Measurements from ENCODE around the gene TECPR1.
A peak's percentile ranks its signal among the peaks of the same experiment; 100 is the strongest.

The TECPR1 gene

DNA sequence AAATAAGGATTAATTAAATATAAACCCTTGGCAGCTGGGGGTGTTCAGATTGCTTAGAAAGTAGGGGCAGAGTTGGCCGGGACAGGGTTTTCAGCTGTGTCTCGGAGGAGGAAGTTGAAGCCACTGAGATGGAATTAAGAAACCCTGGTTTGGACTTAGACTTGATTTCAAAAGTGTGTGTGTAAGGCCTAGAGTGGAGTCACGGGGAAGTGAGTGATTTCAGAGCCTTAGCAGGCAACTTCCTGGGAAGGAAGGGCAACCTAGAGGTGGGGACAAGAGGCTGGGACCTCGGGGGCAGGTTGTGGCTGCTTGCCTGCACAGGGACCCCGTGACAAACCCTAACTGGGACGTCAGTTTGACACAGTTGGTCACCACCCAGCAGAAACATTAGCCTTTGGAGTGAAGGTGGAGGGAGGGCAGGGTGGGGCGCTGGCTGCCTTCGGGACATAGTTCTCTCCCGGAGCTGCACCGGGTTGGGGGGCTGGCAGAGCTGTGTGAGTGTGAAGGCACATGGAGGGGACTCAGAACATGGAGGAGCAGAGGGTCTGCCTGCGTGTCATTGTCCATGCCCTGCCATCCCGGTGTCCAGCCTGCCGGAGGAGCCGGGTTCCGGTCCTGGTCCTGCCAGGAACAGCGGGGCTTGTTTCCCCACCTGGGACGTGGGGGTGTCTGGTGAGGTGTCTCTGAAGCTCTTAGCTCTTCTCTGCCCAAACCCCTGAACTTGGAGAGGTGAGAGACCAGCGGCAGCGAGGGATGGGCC lies 31.3 kb upstream of the TECPR1 start:
- peak overlapping the region; percentile 93 for H3K4me3 ChIP-seq (ENCODE audit: low read depth, low read length)
- no peak for DNase-seq (ENCODE audit: low read depth)
- TF ChIP-seq, protein P1, sequence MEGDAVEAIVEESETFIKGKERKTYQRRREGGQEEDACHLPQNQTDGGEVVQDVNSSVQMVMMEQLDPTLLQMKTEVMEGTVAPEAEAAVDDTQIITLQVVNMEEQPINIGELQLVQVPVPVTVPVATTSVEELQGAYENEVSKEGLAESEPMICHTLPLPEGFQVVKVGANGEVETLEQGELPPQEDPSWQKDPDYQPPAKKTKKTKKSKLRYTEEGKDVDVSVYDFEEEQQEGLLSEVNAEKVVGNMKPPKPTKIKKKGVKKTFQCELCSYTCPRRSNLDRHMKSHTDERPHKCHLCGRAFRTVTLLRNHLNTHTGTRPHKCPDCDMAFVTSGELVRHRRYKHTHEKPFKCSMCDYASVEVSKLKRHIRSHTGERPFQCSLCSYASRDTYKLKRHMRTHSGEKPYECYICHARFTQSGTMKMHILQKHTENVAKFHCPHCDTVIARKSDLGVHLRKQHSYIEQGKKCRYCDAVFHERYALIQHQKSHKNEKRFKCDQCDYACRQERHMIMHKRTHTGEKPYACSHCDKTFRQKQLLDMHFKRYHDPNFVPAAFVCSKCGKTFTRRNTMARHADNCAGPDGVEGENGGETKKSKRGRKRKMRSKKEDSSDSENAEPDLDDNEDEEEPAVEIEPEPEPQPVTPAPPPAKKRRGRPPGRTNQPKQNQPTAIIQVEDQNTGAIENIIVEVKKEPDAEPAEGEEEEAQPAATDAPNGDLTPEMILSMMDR (IDR thresholded peaks at IDR 0.05; ENCODE audit: control insufficient read depth, extremely low read depth, insufficient read depth), result no peak

DNA sequence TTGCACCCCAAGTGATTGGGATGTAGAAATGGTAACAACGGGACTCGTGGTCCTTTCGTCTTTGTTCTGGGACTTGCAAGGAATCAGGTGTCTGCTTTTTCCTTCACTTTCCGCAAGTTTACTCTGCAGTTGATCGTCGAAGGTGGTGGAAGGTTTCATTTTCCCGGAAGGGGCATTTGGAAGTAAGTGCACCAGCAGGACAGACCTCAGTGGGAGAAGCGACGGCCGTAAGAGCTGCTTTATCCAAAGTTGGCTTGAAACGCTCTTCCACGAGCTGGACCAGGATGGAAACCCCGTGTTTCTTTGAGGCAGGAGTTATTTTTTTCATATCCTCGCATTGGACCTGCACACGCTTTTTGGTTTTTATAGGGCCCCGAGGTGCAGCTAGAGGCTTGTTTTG lies 30.7 kb upstream of the TECPR1 start:
- TF ChIP-seq, protein P1 (IDR thresholded peaks at IDR 0.05; ENCODE audit: control insufficient read depth, extremely low read depth, insufficient read depth), result no peak
- DNase-seq (ENCODE audit: low read depth), result no peak
- peak overlapping the region; percentile 93 for H3K4me3 ChIP-seq (ENCODE audit: low read depth, low read length)

DNA sequence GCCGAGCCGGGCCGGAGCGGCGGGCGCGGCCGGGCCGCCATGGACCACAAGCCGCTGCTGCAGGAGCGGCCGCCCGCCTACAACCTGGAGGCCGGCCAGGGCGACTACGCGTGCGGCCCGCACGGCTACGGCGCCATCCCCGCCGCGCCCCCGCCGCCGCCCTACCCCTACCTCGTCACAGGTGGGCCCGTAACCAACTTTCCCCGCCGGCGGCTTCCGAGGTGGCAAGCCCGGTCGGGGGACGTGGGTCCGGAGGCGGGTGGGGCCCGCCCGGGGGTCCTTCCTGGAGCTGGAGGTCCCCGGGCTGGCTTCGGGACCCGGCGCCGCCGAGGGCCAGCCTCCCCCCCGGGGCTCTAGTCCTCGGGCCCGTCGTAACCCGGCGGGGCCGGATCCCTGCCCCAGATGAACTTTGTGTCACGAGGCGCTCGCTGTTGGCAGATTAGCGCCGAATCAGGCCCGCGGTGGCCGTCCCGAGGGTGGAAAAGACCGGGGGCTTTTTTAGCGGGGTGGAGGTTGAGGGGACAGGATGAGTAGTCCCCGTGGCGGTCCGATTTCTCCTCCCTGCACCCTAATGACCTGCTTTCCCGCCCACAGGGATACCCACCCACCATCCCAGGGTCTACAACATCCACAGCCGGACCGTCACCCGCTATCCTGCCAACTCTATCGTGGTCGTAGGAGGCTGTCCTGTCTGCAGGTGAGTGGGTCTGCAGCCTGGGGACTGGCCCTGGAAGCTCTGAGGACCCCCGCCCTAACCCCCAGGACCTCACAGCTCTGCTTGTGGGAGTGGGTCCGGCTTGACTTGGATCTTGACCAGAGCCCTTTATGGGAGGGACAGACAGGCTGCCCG lies 29.9 kb upstream of the TECPR1 start:
- no peak for DNase-seq (ENCODE audit: low read depth)
- TF ChIP-seq, protein P1 (IDR thresholded peaks at IDR 0.05; ENCODE audit: control insufficient read depth, extremely low read depth, insufficient read depth), result no peak
- H3K4me3 ChIP-seq (ENCODE audit: low read depth, low read length), result peak overlapping the region; percentile 93

- peak; percentile 83 for DNase-seq (ENCODE audit: low read depth)
- TF ChIP-seq, protein P1 (IDR thresholded peaks at IDR 0.05; ENCODE audit: control insufficient read depth, extremely low read depth, insufficient read depth), result no peak
- H3K4me3 ChIP-seq (ENCODE audit: low read depth, low read length), result peak within 1 kb of the TSS; percentile 93
These were observed 29.0 kb upstream of the TECPR1 start, which contains the start of gene BRI3 for GRCh38 chr7:98280791-98281756. TSS of gene BRI3 (plus strand) at chr7:98281686. CDS start at chr7:98281796, 110 bp downstream.

GRCh38 chr7:98280296-98280695 lies 28.3 kb upstream of the TECPR1 start:
- peak overlapping the region; percentile 39 for H3K4me3 ChIP-seq (ENCODE audit: low read depth, low read length)
- TF ChIP-seq, protein P1 (IDR thresholded peaks at IDR 0.05; ENCODE audit: control insufficient read depth, extremely low read depth, insufficient read depth), result no peak
- no peak for DNase-seq (ENCODE audit: low read depth)

- TF ChIP-seq, protein P1 (IDR thresholded peaks at IDR 0.05; ENCODE audit: control insufficient read depth, extremely low read depth, insufficient read depth), result no peak
- no peak for DNase-seq (ENCODE audit: low read depth)
- H3K4me3 ChIP-seq (ENCODE audit: low read depth, low read length), result no peak overlapping the region
These were observed 26.9 kb upstream of the TECPR1 start for GRCh38 chr7:98278936-98279335.

Measured in LNCaP clone FGC (cell line).